ENCODE results near the gene HTR2A. TPM values are rescaled to one million over a fixed set of nuclear protein-coding genes. Genes with fewer than 3 reads are reported as not detected.

HTR2A gene
- total RNA-seq, 2 donors from 2014 or later = 0.16 to 0.78 TPM

- TF ChIP-seq, protein P1, sequence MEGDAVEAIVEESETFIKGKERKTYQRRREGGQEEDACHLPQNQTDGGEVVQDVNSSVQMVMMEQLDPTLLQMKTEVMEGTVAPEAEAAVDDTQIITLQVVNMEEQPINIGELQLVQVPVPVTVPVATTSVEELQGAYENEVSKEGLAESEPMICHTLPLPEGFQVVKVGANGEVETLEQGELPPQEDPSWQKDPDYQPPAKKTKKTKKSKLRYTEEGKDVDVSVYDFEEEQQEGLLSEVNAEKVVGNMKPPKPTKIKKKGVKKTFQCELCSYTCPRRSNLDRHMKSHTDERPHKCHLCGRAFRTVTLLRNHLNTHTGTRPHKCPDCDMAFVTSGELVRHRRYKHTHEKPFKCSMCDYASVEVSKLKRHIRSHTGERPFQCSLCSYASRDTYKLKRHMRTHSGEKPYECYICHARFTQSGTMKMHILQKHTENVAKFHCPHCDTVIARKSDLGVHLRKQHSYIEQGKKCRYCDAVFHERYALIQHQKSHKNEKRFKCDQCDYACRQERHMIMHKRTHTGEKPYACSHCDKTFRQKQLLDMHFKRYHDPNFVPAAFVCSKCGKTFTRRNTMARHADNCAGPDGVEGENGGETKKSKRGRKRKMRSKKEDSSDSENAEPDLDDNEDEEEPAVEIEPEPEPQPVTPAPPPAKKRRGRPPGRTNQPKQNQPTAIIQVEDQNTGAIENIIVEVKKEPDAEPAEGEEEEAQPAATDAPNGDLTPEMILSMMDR (IDR thresholded peaks at IDR 0.05) = no peak
- H3K4me1 ChIP-seq = no peaks in the 10 kb centered on the region
- no peak overlapping the region for H3K27ac ChIP-seq
- H3K9me3 ChIP-seq = no peaks in the 10 kb centered on the region
- H3K4me3 ChIP-seq = no peak overlapping the region
- no peak for DNase-seq (ENCODE audit: low spot score)
- no peaks in the 10 kb centered on the region for H3K36me3 ChIP-seq
- no peaks in the 10 kb centered on the region for H3K27me3 ChIP-seq
Measured at GRCh38 chr13:46914341-46914740, 17.5 kb upstream of the HTR2A start.

GRCh38 chr13:46913757-46914156 lies 16.9 kb upstream of the HTR2A start:
- TF ChIP-seq, protein P1 (IDR thresholded peaks at IDR 0.05) = no peak
- Histone ChIP-seq H3K9me3 (no peaks in the 10 kb centered on the region), H3K4me3 (no peak overlapping the region), H3K27me3 (no peaks in the 10 kb centered on the region), H3K27ac (no peak overlapping the region), H3K36me3 (no peaks in the 10 kb centered on the region), H3K4me1 (no peaks in the 10 kb centered on the region)
- no peak for DNase-seq (ENCODE audit: low spot score)

GRCh38 chr13:46909042-46909441 lies 12.2 kb upstream of the HTR2A start:
- Histone ChIP-seq H3K4me1 (no peaks in the 10 kb centered on the region), H3K27ac (no peak overlapping the region), H3K27me3 (no peaks in the 10 kb centered on the region), H3K9me3 (no peaks in the 10 kb centered on the region), H3K4me3 (no peak overlapping the region), H3K36me3 (no peaks in the 10 kb centered on the region)
- DNase-seq (ENCODE audit: low spot score) = no peak
- TF ChIP-seq, protein P1 (IDR thresholded peaks at IDR 0.05) = no peak

DNA sequence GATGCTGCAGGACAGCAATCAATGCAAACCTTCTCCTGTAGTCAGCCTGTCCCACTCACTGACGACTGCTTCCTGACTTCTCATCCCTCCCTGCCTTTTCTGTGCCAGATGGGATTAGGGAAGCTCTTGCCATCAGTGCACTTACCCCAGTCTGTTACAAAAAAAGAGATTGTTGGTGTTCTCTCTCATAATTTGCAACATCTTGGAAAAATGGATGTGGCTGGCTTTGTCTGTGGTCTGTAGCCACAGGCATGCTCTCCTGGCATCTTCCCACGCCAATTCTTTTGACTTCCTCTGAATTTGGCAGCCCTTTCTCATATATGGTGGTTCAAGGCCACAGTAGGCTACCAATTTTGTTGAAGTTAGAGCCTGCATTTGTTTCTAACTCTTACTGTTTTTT lies 11.6 kb upstream of the HTR2A start:
- TF ChIP-seq, protein P1 (IDR thresholded peaks at IDR 0.05) = no peak
- Histone ChIP-seq H3K27ac (no peak overlapping the region), H3K27me3 (no peaks in the 10 kb centered on the region), H3K4me3 (no peak overlapping the region), H3K36me3 (no peaks in the 10 kb centered on the region), H3K9me3 (no peaks in the 10 kb centered on the region), H3K4me1 (no peaks in the 10 kb centered on the region)
- DNase-seq (ENCODE audit: low spot score) = no peak

- TF ChIP-seq, protein P1 (IDR thresholded peaks at IDR 0.05) = no peak
- Histone ChIP-seq H3K9me3 (no peaks in the 10 kb centered on the region), H3K4me1 (no peaks in the 10 kb centered on the region), H3K27me3 (no peaks in the 10 kb centered on the region), H3K4me3 (no peak overlapping the region), H3K27ac (no peak overlapping the region), H3K36me3 (no peaks in the 10 kb centered on the region)
- no peak for DNase-seq (ENCODE audit: low spot score)
Measured at GRCh38 chr13:46906405-46906804, 9.6 kb upstream of the HTR2A start.

DNA sequence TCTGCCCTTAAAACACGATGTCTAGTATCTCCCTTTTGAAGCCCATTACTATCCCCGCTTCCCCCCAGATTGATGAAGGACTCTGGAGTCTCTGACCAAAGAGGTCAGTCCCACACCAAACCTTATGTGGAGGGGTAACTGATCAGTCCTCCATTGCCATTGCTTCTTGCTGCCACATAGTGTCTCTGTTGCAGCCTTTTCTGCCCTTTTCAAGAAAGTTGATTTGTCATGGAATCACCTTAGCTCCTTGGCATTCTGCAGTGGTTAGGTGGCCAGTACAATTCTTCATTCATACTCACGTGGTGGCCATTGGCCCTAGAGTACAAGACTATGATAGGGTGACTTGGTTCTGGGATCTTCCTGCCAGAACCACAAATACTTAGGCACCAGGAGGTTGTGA lies 8.4 kb upstream of the HTR2A start:
- TF ChIP-seq, protein P1 (IDR thresholded peaks at IDR 0.05) = no peak
- no peak overlapping the region for H3K4me3 ChIP-seq
- DNase-seq (ENCODE audit: low spot score) = no peak
- H3K4me1 ChIP-seq = no peaks in the 10 kb centered on the region
- H3K9me3 ChIP-seq = no peaks in the 10 kb centered on the region
- no peaks in the 10 kb centered on the region for H3K36me3 ChIP-seq
- no peaks in the 10 kb centered on the region for H3K27me3 ChIP-seq
- no peak overlapping the region for H3K27ac ChIP-seq
